Inflammatory macrophage treated with lipopolysaccharide for 4 hours (primary cell): ENCODE results near the gene ST8SIA1.

Source experiments
- DNase-seq: peaks from one replicate; pipeline ENCODE4 v3.0.0-alpha.2; 2020

ST8SIA1 gene

DNA sequence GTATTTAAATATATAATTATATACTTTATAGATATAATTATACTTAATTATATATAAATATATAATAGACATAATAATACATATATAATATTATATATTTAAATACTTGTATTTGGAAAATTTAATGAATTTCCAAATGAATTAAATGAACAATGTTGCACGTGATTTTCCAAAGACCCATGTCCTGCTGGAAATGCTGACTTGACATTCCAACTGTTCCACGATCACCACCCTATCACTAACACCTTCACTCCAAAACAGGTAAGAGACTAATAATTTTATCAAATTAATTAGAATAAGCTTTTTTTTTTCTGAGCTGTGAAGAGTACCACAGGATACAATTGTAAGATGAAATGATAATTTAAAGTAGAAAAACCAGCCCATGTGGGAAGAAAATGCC, 103.4 kb downstream of the ST8SIA1 start:
- no peak for DNase-seq

DNA sequence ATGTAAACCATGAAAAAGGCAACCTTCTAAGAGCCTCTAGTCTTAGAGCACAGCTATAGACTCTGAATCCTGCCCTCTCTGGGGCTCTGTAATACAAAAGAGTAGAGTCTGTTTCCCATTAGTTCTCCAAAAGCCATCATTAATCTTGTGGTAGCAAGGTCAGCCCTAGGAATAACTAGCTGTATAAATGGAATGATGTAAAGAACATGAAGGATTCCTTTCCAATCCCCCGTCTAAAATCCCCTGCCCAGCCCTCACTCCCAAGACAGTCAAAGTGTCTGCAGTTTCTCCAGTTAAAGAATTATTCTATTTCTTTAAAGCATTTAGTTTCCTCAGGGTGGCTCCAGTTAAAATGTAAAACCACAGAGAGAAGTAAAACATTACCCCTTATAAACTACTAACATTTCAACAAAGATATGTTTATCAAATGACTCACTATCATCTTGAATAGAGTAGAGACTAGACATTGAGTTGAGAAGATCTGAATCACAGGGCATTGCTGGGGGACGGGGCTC, 104.2 kb downstream of the ST8SIA1 start:
- no peak for DNase-seq

DNA sequence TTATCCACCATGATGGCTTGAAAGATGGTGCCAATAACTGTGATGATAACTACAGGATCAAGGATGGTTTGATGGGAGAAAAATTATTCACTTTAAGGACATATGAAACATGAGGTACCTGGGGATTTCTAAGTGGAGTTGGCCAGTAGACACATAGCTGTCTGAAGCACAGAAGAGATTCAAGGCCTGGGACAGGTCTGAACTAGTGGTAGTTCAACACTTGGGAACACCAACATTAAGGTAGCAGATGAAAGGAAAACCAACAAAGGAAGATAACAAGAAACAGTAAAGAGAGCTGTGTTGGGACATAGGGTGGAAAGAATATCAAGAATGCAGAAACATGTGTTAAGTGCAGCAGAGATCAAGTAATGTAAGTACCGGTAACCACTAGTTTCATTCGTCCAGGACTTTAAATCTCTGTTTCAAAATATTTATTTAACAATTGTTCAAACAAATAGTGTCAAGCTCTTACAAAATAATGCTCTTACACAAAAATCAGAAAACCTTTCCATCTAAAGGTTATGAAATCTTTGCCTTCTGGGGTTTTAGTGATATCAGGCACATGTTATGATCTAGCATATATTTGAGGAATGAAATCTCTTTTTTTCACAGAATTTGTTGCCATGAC, 104.7 kb downstream of the ST8SIA1 start:
- no peak for DNase-seq

DNA sequence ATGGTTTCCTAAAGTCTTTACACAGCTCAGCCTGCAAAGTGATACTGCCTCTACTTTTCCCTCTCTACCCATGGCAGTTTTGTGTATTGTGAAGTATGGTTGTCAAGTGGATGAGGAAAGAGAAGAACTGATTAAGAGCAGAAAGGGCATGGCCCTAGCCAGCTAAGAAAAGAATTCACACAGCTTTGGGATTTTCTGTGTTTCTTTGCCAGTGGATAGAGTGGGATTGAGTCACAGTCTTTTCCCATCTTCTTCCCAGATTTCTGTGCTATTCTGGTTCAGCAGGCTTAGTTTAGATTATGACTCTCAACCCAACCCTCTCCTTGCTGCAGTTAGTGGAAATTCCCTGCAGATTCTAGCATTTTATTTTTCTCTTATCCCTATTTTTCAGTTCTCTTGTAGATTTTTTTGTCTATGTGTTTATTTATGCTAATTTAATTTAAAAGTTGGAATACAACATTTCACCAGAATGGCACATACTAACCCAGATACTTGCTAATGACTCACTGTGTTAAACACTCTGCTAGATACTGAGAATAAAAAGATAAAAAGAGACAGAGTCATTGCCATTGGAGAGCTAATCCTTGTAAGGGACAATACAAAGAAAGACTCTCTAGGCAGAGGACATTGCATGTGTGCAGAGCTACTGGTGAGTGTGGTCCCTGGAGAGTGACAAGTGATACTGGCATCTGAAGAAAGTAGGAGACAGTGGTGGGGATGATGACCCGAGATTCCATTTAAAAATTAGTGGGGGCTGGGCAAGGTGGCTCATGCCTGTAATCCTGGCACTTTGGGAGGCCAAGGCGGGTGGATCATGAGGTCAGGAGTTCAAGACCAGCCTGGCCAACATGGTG, 106.3 kb downstream of the ST8SIA1 start:
- no peak for DNase-seq

DNA sequence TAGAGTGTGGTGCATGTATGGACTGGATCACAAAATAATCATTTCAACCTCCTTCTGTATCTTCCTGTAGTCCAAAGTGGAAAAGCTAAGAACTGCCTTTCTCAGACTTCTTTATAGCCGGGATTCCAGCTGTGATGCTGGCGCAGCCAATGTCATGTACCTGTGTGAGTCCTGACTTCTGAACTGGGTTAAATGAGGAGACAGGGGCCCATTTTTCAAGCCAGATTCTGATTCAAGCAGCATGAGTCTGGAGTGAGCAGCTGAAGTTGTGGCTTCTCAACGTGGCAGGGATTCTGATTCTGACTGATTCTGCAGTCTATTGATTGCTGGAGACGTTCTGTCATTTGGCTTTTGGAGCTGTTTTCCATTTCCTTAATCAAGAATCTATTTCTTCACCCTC, 111.2 kb downstream of the ST8SIA1 start:
- DNase-seq, result no peak

DNA sequence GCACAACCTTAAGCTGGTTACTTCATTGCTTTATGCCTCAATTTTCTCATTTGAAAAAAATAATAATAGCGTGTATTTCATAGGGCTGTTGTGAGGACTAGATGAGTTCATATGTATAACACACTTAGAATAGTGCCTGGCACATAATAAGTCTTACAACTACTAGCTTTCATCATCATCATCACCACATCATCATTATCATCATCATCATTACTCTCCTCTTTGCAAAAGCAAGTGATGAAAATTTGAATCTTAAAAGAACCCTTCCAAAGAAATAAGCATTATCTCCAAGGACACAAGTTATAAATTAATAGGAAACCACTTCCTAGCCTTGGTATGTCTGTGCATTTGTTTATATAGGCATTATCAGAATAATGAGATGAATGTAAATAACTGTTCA, 117.0 kb downstream of the ST8SIA1 start:
- DNase-seq, result no peak

DNA sequence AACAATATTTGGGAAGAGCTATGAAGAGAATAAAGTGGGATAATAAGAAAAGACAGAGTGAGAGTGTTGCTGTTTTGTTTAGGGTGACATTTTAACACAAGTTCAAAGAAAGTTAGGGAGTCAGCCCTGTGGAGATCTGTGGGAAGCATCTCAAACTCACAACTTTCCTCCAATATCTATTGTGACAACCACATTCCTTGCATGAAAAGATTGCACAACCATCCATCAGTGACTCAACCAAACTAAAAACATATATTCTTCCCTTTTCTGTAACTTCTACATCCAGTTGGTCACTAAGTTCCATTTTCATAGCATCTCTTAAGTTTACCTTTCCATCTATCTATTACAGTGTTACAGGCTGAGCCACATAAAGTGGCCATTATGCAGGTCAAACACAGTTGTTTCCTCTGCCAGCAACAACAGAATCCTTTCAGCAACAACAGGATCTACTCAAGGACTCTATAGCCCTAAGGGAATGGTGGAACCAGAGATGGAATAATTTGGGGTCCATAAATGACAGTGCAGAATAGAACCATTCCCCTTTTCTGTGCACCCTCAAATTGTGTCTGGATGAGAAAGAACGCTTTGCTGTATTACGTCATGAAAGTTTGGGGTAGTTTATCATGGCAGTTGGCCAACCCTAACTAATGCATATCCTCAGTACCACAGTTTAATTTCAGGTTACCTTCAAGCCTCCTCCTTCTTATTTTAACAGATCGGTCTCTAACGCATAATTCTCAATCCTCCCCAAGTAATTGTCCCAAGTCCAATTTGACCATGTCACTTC, 118.8 kb downstream of the ST8SIA1 start:
- DNase-seq, result peak; percentile 8

DNA sequence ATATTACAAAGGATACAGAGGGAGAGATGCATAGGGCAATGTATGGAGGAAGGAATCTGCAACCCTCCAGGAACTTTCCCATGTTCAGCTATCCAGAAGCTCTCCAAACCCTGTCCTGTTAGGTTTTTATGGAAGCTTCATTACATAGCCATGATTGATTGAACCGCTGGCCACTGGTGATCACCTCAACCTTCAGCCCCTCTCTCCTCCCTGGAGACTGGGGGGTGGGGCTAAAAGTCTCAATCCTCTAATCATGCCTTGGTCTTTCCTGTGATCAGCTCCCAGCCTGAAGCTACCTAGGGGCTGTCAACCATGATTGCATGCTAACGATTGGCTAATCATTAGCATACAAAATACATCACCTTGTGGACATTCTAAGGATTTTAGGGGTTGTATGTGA, 123.4 kb downstream of the ST8SIA1 start:
- no peak for DNase-seq

DNA sequence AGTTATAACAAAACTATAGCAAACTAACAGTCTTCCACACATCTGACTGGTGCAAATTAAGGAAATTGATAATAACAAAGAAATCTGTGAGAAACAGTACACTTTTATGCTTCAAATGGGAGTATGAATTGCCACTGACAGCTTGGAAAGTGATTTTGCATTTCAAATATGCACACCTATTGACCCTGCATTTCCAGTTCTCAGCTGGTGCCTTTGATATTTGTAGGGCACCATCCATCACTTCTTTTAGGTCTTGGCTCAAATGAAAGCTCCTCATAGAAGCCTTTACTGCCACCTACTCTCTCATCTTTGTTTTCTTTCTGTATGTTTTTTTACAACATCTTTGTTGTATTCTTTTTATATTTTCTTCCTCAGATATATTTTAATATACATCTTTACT, 125.1 kb downstream of the ST8SIA1 start:
- no peak for DNase-seq

DNA sequence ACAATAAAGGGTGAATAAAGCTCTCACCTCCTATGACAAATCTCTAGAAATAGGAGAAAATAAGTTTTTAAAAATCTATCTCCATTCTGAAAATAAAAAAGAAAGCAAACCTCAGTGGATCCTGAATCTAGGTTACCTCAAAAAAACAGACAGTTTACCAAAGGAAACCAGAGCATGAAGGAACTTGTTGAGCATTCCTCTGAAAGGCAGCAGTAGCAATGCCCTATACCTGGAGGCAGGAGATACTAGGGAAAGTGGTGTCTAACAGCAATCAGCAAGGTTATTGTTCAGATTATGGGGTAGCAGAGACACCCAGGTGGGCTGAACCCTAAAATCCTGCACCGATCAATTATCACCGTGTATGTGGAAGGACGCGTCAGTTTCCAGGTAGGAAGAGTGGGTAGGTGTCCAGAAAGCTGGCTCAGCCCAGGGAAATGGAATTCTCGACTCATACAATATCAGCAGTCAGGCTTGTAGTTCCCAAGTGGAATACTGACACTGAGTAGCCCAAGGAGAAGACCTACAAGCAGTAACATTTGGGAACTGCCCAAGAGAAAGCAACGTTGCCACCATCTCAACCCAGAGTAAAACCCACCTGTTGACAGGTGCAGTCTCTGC, 128.3 kb downstream of the ST8SIA1 start:
- DNase-seq, result no peak

DNA sequence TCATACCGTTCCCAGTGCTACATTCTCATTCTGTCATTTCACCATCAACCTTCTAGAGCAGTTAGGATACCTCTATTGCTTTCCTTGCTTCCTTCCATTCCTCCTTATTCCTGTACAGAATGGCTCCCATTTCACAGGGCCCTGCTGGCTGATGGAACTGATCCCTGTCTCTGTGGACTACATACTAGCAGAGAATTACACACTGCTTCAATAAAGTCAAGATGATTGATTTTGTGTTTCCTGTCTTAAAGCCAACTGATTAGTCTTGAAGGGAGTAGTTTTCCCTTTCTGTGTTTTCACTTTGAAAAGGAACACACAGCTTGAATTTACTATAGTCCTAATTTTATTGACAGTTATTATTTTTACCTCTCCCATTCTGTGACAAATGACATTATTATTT, 130.1 kb downstream of the ST8SIA1 start:
- DNase-seq, result no peak

DNA sequence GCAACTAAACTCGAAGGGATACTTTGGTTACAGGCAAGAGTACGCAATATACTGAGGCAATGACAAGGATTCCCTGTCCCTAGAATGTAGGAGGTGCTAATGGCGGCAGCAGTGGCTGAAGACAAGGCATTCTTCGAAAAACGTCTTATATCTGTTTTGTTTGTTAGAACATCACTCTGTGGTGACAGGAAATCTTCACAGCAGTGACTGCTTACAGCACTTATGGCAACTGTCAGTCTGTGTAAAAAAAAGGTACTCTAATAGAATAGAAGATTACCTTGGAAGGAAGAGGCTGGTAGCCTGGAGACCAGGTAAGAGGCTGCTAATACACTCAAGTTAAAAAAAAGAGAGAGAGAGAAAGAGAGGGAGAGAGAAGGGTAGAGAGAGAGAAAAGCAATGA, 131.7 kb downstream of the ST8SIA1 start:
- no peak for DNase-seq

DNA sequence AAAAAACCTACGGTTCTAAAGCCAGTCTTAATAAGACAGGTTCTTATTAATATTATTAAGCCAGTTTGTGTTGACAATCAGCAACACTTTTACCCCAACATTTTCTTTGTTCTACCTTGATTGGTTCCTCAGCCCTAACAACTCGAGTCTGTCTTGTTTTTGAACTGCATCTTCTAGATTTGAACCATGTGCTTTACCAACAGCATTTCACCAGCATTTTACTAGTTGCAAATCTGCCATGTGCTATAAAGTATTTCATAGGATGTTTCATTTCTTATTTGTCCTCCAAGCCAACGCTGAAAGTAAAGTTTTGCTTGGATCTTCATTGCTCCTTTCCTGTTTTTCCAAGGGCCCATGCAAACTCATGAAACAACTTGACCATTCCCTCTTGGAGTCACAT, 133.4 kb downstream of the ST8SIA1 start:
- no peak for DNase-seq

DNA sequence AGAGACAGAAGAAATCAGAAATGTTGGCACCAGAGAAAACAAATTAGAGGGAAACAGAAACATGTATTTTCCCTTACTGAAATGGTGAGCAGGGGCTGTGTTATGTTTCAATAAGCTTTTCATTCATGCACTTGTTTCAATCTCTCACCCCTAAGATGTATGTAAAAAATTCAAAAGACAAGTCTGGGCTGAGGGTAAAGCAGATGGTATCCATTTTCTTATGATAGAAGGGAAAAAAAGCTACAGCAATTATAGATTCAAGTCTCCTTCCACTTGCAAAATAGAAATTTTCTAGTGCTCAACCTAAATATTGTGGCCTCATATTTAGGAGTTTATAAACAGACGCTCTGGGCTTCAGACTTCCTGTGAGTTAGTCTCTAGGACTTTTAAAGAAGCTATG, 138.3 kb downstream of the ST8SIA1 start:
- no peak for DNase-seq

DNA sequence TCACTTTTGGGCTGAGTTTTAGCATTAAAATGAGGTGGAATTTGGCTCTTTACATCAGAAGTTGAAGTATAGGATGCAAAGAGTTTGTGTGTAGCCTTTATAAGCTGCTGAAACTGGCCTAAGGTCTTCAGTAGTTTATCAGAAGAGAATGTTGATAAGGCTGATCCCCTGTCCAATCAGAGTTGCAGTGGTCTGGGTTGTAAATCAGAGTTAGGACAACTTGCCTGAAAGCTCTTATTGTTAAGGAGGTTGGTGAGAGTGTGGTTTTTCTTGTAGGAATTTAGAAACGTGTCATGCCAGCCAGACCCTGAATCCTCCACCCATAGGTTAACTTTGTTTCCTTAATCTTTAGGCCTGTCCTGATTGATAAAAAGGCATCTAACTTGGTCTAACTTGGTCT, 143.5 kb downstream of the ST8SIA1 start:
- no peak for DNase-seq

DNA sequence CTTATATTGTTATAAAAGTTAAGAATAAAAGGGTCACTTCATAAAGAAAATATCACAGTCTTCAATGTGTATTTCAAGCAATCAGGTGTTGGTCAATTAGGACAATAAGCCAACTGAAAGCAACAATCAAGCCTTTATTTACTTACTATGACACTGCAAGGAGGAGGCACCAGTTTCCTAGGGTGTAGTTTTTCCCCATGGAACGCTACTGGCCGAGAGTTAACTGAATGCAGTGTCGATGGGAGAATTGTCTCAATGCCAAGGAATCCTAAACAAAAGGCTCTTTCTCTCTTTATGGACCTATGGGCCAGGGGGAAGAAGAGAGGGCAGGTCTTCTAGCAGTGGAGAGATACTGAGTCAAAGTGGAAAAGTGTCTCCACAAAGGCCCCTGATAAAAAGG, 146.1 kb downstream of the ST8SIA1 start:
- DNase-seq, result no peak

DNA sequence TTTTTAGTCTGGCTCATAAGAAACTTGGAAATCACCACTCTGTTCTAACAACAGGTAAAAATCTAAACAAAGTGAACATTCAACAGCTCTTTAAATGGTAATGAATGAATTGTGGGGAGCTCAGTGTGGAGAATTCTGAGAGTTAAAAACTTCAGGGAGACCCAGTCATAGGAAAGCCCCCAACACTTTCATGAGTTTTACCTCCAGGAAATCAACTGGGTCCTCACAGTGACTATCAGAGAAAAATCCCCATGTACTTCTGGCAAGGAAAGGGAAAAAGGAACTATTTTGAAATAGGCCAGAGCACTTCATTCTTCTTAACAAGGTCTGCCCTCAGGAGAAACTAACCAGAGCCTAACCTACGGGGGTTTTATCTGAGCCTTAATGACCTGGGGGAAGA, 153.8 kb downstream of the ST8SIA1 start:
- no peak for DNase-seq

DNA sequence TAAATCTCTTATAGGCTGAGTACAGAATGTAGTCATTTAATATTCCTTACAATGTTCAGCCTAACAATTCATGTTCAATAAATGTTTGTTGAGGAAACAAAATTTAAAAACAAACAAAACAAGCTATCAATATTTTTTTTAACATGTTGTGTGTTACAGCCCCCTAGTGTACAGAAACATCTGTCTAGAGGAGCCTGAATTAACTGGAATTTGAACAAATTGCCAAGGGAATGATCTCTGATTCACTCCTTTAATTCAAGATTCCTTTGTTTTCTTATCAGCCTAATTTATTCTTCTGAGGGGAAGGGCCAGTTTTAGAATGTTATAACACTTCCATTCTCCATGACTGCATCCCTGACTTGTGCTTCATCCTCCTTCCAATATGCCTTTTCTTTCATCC, 161.3 kb downstream of the ST8SIA1 start:
- DNase-seq, result no peak

DNA sequence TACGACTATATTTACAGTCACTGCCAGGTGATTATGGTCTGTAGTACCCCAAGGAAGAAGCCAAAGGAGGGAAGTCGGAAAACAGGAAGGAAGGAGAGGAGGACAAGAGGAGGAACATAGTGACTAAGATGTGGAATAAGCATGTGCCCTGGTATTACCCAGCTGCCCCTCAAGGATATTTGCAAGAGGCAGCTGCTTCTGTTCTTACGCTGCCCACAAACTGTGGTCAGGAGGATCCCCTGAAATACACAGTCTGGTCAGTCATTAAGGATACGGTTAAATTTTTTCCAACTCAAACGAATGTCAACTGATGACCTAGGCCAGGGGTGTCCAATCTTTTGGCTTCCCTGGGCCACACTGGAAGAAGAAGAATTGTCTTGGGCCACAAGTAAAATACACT, 162.0 kb downstream of the ST8SIA1 start:
- no peak for DNase-seq

DNA sequence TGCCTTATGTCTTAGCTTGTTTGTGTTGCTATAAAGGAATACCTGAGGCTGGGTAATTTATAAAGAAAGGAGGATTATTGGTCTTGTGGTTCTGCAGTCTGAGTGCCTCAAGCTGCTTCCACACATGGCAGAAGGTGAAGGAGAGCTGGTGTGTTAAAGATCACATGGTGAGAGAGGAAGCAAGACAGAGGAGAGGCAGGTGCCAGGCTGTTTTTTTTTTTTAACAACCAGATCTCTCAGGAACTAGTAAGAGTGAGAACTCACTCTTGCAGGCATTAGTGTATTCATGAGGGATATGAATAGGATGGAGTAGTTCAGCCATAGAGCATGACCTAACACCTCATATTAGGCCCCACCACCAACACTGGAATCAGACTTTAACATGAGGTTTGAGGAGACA, 165.1 kb downstream of the ST8SIA1 start:
- DNase-seq, result no peak

DNA sequence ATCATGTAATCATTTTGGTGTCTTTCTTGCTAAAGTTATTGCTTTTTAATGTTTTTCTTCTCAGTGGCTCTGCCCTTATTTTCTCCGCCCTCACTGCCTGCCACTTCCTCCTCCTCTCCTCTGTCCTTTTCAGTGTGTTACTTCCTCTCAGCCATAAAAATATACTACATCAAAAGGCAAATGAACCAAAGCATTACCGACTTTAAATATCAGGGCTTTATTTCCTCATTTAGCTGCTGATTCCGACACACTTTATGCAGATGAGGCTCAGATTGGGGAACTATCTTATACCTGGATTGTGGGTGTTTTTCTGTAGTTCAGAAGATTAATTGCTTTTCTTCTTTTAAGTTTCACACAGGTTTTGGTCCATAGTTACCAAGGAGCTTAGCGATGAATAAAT, 170.4 kb downstream of the ST8SIA1 start:
- peak; percentile 22 for DNase-seq

DNA sequence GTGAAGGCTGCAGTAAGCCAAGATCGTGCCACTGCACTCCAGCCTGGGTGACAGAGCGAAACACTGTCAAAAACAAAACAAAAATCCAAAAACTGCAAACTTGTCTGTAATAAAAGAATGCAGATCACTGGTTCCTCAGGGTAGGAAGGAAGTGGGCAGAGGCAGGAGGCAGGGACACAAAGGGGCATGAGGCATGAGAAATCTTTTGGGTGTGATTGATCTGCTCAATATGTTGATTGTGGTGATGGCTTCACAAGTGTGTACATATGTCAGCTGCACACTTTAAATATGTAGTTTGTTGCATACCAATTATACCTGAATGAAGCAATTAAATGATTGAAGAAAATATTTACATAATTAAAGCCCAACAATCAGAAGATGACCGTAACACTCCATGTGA, 170.9 kb downstream of the ST8SIA1 start:
- DNase-seq, result no peak

DNA sequence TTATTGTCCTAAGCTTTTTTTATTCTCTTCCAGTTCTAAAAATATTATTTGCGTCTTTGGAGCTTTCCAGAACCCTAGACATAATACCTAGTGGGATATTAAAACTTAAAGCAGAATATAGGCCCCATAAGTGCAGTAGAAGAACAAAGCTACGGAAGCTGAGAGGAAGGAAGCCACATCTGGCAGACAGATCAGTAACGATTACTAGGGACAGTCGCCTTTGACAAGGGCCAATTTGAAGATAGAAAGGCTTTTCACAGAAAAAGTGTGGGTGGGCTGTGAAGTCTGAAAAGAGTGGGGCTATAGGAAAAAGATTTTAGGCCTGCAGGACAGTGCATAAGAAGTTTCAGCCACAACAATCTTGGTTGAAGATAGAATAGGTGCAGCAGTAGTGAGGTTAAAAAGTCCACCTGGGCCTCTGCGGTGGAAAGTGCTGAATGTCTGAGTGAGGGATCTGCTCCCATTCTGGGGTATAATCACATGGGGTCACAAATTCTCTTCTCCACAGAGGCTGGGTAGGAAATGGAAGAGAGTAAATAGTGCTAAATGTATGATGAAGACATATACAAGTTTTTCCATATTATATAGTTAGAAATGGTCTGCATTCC, 174.0 kb downstream of the ST8SIA1 start:
- no peak for DNase-seq
